Inflammatory macrophage treated with lipopolysaccharide for 4 hours (primary cell): ENCODE measurements around the gene SPATA13.

ENCODE experiments used
- DNase-seq: peaks from one replicate; pipeline ENCODE4 v3.0.0-alpha.2; 2020

Gene SPATA13

GRCh38 chr13:24263632-24264031 is 103.1 kb downstream of the SPATA13 start:
- no peak for DNase-seq

GRCh38 chr13:24264976-24265375 is 104.5 kb downstream of the SPATA13 start:
- no peak for DNase-seq

- no peak for DNase-seq
These were observed 104.9 kb downstream of the SPATA13 start for GRCh38 chr13:24265453-24265852.

- peak; percentile 84 for DNase-seq
These were observed 106.8 kb downstream of the SPATA13 start for GRCh38 chr13:24267274-24267673.

GRCh38 chr13:24267801-24268200 is 107.3 kb downstream of the SPATA13 start:
- DNase-seq = no peak

- peak; percentile 82 for DNase-seq
These were observed 109.3 kb downstream of the SPATA13 start for GRCh38 chr13:24269821-24270220.

GRCh38 chr13:24270639-24271141 is 110.2 kb downstream of the SPATA13 start:
- DNase-seq = peak; percentile 94

- DNase-seq = no peak
These were observed 110.7 kb downstream of the SPATA13 start for GRCh38 chr13:24271231-24271600.

GRCh38 chr13:24271601-24272451 is 111.3 kb downstream of the SPATA13 start:
- peak; percentile 74 for DNase-seq

GRCh38 chr13:24272452-24273161 is 112.1 kb downstream of the SPATA13 start:
- DNase-seq = no peak

- no peak for DNase-seq
These were observed 113.4 kb downstream of the SPATA13 start for GRCh38 chr13:24273926-24274325.

- DNase-seq = peak; percentile 92
These were observed 114.0 kb downstream of the SPATA13 start for GRCh38 chr13:24274452-24275021.

GRCh38 chr13:24275041-24275440 is 114.5 kb downstream of the SPATA13 start:
- DNase-seq = no peak

- DNase-seq = peak; percentile 87
These were observed 115.8 kb downstream of the SPATA13 start for GRCh38 chr13:24276306-24276705.

GRCh38 chr13:24276861-24277260 is 116.3 kb downstream of the SPATA13 start:
- peak; percentile 41 for DNase-seq

- no peak for DNase-seq
These were observed 117.2 kb downstream of the SPATA13 start for GRCh38 chr13:24277761-24278160.

GRCh38 chr13:24279327-24280110 is 119.0 kb downstream of the SPATA13 start:
- DNase-seq = peak; percentile 94

- peak; percentile 93 for DNase-seq
These were observed 120.2 kb downstream of the SPATA13 start for GRCh38 chr13:24280720-24281119.

- DNase-seq = no peak
These were observed 120.9 kb downstream of the SPATA13 start for GRCh38 chr13:24281188-24282008.

- no peak for DNase-seq
These were observed 121.7 kb downstream of the SPATA13 start for GRCh38 chr13:24282256-24282655.

- DNase-seq = no peak
These were observed 124.5 kb downstream of the SPATA13 start for GRCh38 chr13:24284889-24285565.
